ENCODE measurements around the gene ENTHD1. TPM values are rescaled to one million over a fixed set of nuclear protein-coding genes. Genes with fewer than 3 reads are reported as not detected.

ENTHD1 gene
- total and polyA plus RNA-seq, 2 of the 8 experiments (the other 6 are each of a cell fraction or from before 2014, with no cell fraction given) = not detected

DNA sequence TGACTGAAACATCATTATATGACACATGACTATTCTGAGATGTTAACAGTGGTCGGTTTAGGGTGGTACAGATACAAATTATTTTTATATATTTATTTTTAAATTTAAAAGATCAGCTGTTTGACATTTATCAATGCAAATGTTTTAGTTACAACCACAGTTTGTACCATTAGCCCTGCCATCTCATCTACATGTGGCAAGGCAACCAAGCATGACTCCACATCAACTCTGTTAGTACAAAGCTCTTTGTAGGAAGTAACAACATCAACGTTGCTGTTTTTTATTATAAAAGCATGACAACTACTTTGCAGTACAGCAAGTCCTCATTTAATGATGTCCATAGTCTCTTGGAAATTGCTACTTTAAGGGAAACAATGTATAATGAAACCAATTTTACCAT is 40.8 kb downstream of the ENTHD1 start (continued):
- TF ChIP-seq NANOG (IDR thresholded peaks at IDR 0.05; ENCODE audit: insufficient read depth, low read depth, low read length, poor library complexity, severe bottlenecking) (no peak), CBX8 (IDR thresholded peaks at IDR 0.05; ENCODE audit: borderline replicate concordance, low read depth, low read length) (no peak), FOSL1 (IDR thresholded peaks at IDR 0.05; ENCODE audit: insufficient read depth, low read depth, low read length) (no peak), RNF2 (IDR thresholded peaks at IDR 0.05; ENCODE audit: borderline replicate concordance, low read depth, low read length, missing control alignments, poor library complexity, severe bottlenecking) (no peak)

All from H1 (cell line).